GM13976 (cell line): ENCODE measurements around the gene DNAH12.

ENCODE experiments used
- DNase-seq: peaks from one replicate; pipeline ENCODE4 v3.0.0; 2012; ENCODE audit warnings: low spot score
- in situ Hi-C: fragments of 300-500 bp; cut with MboI; formaldehyde crosslinking; loops from one replicate; pipeline ENCODE4 v1.12.0; 2022; ENCODE audit warnings: low sequenced_read_pairs, mixed read lengths, inconsistent platforms; ENCODE audit not compliant: unreplicated experiment
- TF ChIP-seq, protein P1 (sequence below): IDR thresholded peaks from 2 replicates; pipeline ENCODE4 v1.5.1; 2012; ENCODE audit warnings: borderline replicate concordance, mild to moderate bottlenecking; ENCODE audit not compliant: insufficient read depth; ENCODE audit errors: extremely low read depth, missing control alignments, control extremely low read depth

DNAH12 gene

GRCh38 chr3:57538465-57538864, 5.7 kb downstream of the DNAH12 start:
- TF ChIP-seq, protein P1, sequence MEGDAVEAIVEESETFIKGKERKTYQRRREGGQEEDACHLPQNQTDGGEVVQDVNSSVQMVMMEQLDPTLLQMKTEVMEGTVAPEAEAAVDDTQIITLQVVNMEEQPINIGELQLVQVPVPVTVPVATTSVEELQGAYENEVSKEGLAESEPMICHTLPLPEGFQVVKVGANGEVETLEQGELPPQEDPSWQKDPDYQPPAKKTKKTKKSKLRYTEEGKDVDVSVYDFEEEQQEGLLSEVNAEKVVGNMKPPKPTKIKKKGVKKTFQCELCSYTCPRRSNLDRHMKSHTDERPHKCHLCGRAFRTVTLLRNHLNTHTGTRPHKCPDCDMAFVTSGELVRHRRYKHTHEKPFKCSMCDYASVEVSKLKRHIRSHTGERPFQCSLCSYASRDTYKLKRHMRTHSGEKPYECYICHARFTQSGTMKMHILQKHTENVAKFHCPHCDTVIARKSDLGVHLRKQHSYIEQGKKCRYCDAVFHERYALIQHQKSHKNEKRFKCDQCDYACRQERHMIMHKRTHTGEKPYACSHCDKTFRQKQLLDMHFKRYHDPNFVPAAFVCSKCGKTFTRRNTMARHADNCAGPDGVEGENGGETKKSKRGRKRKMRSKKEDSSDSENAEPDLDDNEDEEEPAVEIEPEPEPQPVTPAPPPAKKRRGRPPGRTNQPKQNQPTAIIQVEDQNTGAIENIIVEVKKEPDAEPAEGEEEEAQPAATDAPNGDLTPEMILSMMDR = no peak
- no peak for DNase-seq
- in situ Hi-C loops = no loop called here

DNA sequence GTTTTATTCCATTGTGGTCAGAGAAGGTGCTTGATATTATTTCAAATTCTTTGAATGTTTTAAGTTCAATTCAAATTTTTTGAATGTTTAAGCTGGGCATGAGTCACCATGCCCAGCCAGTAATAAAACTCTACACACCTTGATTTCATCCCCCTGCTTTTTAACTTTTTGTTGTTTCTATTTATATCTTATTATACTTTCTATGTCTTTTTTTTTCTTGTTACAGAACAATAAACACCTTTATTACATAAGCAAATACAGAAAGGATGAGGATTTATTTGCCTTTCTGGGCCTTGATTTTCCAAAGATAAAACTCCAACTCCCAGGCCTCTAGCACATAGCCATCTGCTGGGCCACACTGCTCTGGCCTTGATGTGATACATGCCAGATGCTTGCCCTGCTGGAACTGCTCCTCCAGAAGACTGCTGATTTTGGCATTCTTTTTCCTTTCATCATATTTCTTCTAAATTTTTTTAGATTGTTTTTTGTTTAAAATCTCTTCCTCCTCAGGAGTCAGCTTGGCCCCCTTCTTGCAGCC, 14.0 kb downstream of the DNAH12 start:
- no peak for DNase-seq
- in situ Hi-C loops = no loop called here
- TF ChIP-seq, protein P1 = no peak

DNA sequence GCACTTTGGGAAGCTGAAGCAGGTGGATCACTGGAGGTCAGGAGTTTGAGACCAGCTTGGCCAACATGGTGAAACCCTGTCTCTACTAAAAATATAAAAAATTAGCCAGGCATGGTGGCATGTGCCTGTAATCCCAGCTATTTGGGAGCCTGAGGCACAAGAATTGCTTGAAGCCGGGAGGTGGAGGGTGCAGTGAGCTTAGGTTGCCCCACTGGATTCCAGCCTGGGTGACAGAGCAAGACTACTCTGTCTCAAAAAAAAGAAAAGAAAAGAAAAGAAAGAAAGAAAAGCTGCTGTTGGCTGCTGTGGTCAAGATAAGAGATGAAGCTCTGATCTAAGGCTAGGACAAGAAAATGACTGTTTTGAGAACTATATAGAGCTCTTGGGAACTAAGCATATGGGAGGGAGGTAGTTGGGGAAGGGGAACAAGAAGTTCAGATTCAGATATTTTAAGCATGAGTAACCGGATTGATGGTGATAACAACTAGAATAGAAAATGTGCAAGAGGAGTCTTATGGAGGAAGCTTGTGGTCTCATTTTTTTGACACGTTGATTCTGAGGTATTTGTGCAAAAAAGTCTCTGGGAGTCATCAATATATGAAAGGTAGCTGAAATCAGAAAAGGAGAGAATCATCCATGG, 25.7 kb downstream of the DNAH12 start:
- TF ChIP-seq, protein P1 = no peak
- in situ Hi-C loops = no loop called here
- no peak for DNase-seq

- DNase-seq = no peak
- TF ChIP-seq, protein P1 = no peak
- in situ Hi-C loops = no loop called here
Measured at GRCh38 chr3:57512166-57512565, 32.0 kb downstream of the DNAH12 start.

- in situ Hi-C loops = no loop called here
- TF ChIP-seq, protein P1 = no peak
- no peak for DNase-seq
Measured at GRCh38 chr3:57505901-57506300, 38.2 kb downstream of the DNAH12 start.

DNA sequence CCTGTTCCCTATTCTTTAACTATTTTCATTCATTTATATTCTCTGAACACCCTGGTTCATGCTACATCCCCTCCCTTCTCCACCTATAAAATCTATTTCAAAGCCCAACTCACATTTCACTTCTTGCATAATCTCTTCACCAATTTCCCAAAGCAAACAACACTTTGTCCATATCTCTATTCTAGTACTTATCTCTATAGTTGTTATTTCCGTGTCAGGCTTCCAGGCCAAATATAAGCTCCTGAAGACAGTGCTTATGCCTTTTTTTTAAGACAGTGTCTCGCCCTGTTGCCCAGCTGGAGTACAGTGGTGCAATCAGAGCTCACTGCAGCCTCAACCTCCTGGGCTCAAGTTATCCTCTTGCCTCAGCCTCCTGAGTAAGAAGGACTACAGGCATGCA, 43.6 kb downstream of the DNAH12 start:
- DNase-seq = no peak
- TF ChIP-seq, protein P1 = no peak
- in situ Hi-C loops = no loop called here
